Measurements from ENCODE around the gene JOSD1.

JOSD1 gene

GRCh38 chr22:38732251-38732815, 31.6 kb upstream of the JOSD1 start:
- no peak for DNase-seq

DNA sequence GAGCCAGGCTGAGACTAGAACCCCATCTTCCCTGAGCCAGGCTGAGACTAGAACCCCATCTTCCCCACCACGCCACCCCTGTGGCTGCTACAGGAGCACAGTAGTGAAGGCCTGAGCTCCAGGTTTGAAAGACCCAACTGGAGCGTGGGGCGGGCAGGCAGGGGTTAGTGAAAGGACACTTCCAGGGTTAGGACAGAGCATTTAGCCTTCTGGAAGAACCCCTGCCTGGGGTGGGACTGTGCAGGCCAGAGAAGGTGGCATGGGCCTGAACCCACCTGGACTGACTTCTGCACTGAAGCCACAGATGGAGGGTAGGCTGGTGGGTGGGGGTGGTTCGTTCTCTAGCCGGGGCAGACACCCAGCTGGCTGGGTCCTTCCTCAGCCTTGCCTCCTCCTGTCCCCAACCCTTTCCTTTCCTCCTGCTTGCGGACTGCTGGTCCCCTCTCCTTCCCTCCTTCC, 31.0 kb upstream of the JOSD1 start:
- DNase-seq: no peak

- no peak for DNase-seq
These were observed 29.7 kb upstream of the JOSD1 start for GRCh38 chr22:38730411-38730871.

DNA sequence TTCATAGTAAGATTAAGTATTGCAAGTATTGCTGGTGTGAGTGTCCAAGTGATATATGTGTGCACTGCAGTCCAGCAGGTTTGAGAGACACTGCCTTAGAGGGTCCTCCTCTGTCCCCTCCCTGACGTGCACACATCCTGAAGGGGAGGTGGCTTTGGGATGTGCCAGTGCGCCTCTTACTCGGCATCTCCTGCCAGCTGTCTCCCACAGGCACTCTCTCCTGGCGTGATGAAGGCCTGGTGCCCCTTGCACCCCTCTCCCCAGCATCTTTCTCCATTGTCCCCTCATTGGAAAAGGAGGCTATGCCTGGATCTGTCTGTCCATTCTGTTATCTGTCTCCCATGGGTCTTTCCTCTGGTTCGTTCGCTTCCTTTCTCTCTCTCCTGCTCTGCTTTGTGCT, 29.2 kb upstream of the JOSD1 start:
- DNase-seq: no peak

DNA sequence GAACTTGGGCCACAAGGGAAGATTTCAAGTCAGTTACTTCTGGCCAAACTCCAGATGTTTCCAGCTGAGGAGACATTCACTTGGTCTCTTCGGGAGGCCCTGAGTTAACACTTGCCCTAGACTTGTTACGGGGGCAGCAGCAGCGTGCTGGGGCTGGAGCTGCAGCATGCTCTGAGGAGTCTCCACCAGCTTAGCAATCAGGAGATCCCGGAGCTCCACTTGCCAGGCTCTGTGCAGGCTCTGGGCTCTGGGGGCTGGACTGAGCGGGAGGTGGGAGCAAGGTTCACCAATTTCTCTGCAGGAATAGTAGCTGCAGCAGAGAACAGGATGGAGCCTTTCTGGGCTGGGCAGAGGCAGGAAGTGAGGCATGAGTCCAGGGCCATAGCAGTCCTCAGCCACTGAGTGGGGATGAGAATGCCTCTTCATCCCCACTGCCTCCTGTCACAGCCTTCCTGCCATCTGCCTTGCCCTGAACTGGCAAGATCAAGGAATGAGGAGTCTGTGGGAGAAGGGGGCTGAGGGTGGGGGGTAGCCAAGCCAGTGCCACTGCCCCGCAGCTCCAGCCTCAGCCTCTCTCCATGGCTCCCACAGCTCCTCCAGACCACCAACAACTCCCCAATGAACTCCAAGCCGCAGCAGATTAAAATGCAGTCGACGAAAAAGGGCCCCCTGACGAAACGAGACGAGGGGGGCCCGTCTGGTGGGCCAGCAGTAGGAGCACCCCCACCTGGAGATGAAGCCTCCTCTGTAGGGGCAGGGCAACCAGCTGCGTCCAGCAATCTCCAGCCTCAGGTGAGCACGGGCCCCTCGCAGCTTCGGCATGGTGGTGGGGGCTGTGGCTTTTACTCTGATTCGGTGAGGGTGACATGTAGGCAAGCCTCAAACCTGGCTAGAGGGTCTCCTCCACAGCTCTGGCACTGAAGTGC, 28.4 kb upstream of the JOSD1 start:
- no peak for DNase-seq

DNA sequence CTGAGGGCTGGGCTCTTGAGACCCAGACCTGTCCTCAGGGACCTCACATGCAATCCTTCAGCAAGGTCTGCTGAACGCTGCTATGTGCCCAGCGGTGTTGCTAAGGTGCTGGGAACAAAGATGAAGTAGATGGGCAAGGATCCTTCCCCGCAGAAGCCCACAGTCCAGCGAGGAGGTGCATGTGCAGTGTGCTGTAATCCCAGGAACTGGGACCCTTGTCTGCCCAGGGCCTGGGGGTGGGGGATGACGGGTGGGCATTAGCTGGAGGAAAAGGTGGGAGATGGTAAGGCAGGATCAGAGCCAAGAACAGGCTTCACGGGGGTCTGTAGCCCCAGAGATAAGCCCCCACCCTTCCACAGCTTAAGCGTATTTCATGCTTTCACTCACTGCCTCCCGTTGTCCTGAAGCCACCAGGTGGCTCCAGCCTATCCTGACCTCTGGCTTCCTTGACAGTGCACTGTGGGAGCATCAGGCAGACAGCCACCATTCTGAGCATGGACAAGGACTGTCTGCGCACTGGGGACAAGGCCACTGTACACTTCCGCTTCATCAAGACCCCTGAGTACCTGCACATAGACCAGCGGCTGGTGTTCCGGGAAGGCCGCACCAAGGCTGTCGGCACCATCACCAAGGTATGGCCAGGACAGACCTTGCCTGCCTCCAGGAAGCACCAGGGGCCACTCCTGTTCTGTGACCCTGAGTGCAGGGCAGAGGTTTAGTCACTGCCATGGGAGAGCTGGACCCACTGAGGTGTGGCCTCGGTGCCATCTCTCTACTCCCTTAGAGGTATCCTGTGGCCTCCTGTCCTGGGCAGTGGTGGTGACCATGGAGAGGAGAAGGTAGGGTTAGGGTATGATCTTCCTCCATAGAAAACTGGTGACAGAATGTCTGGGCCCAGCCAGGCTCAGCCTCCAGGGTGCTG, 27.0 kb upstream of the JOSD1 start:
- DNase-seq: no peak

GRCh38 chr22:38727123-38727522, 26.4 kb upstream of the JOSD1 start:
- DNase-seq: no peak

- no peak for DNase-seq
These were observed 25.3 kb upstream of the JOSD1 start for GRCh38 chr22:38725900-38726655.

- no peak for DNase-seq
These were observed 24.3 kb upstream of the JOSD1 start for GRCh38 chr22:38724926-38725571.

DNA sequence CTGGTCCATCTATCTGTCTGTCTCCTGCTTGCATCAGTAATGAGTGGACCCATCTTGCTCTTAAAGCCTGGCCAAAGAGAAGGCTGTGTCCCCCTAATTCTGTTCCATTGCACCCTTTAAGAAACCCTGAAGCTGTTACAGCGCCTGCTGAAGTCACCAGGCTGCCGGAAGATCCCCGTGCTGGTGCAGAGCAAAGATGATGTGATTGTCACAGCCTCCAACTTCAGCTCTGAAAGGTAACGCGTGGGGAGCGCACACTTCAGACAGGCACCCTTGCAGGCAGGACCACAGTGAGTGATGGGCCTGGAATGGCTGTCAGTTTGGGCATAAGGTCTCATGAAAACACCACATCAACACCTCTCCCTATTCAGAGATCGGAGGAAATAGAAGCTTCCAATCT, 23.4 kb upstream of the JOSD1 start:
- DNase-seq: no peak

GRCh38 chr22:38721551-38721950, 20.8 kb upstream of the JOSD1 start:
- no peak for DNase-seq

DNA sequence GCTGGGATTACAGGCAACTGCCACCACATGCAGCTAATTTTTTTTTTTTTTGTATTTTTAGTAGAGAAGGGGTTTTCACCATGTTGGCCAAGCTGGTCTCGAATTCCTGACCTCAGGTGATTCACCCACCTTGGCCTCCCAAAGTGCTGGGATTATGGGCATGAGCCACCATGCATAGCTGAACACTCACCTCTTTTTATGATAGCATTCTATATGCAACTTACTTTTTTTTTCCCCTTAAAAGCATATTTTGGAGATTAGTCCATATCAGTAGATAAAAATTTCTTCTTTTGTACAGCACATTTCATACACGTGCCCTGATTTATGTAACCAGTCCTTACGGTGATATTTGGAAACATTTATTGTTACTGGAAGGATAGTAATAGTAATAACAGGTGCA, 19.6 kb upstream of the JOSD1 start:
- DNase-seq: no peak

- no peak for DNase-seq
These were observed 18.5 kb upstream of the JOSD1 start for GRCh38 chr22:38719196-38719595.

GRCh38 chr22:38718414-38718813, 17.7 kb upstream of the JOSD1 start:
- DNase-seq: no peak

DNA sequence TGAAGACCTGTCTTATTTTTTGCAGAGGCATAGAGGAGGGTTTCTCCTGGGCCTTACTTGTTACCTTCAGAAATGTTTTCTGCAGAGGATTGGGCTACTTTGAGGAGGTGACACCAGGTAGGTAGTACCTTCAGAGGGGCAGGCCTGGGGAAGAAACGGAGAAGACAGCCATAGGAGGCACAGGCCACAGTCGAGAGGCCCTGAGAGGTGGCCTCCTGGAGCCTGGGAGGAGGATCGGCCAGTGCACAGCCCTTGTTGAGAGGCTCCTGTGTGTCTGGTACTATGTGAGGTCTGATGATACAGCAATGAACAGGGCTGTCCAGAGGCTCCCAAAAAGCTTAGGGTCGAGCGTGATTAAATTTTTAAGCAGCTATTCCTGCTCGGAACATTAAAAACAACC, 16.5 kb upstream of the JOSD1 start:
- no peak for DNase-seq

DNA sequence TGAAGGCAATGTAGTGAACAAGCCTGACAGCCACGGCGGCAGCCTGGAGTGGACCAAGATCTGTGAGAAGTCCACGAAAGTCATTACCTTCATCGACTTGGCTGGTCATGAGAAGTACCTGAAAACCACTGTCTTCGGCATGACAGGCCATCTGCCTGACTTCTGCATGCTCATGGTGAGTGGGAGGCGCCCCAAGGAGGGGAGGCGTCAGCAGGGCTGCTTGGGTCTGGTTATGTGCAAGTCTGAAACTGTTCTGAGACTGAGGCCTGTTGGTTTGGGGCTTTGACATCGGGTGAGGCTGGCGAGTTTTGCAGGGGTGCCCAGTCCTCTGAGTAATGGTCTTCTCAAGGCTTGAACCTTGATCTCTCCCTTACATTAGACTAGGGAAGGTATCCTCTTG, 16.1 kb upstream of the JOSD1 start:
- no peak for DNase-seq

DNA sequence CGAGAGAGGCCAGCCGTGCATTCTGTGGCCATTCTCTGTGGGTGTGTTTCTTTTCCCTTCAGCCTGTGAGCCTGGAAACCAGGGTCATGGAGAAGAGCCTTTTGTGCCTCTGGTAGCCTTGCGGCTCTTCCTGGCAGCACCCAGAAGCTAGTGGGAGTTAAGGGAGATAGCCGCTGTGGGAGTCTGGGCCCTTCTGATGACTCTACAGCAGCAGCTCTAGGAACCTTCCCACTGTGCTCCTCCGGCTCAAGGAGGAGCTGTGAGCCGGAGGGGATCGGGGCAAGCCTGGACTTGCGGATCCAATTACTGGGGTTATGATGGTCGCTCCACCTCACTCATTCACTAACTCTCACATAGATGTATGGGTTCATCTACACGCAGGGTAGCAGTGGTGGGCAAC, 15.5 kb upstream of the JOSD1 start:
- no peak for DNase-seq

- no peak for DNase-seq
These were observed 15.1 kb upstream of the JOSD1 start for GRCh38 chr22:38715852-38716251.

DNA sequence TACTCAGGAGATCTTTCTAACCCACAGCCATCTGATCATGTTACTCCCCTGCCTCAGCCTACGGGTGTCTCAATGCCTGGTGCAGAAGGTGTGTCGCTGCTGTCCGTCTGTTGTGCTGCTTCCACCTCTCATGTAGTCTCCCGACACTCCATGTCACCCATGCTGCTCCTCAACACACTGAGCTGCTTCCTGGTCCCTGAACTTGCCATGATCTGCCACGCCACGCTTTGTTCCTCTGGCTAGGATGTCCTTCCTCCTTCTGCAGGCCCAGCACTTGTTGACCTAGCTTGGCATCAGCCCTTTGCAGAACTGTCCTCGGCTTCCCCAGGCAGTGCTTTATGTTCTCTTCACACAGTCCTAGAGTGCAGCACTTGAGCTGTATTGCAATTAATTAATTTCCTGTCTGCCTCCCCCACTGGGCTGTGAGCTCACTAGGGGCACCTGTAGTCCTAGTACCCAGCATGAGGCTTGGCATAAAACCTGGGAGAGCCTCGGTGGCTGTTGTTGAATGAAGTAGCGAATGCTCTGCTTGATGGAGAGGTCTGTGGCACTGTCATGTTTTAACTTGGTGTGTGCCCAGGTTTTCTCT, 14.5 kb upstream of the JOSD1 start:
- no peak for DNase-seq

DNA sequence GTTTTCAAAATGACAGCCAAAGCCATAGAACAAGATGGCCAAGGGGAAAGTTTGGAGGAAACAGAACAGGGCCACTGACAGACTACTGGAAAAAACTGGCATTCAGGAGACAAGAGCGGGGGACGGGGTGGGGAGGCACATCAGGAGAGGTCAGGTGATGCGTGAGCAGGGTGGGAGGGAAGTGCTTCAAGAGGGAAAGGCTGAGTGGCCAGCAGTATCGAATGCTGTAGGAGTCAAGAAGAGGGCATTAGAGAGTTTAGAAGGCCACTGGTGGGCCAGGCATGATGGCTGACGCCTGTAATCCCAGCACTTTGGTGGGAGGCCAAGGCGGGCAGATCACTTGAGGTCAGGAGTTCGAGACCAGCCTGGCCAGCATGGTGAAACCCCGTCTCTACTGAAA, 13.2 kb upstream of the JOSD1 start:
- no peak for DNase-seq

- DNase-seq: no peak
These were observed 11.9 kb upstream of the JOSD1 start for GRCh38 chr22:38712486-38713207.

Data from stimulated activated CD4-positive, alpha-beta T cell treated with anti-CD3 and anti-CD28 coated beads, Interleukin-4, amount 100 ng/mL, for 4 hours (primary cell).